GM12878 (cell line): ENCODE data around the gene NXPH2.

Source experiments
- BMI1 ChIP-seq: fragments of 450-650 bp; IDR thresholded peaks from 2 replicates; pipeline ENCODE4 v1.6.1; 2016; ENCODE audit warnings: mild to moderate bottlenecking, moderate library complexity, borderline replicate concordance
- GATAD2B ChIP-seq: fragments of 450-650 bp; conservative IDR thresholded peaks from 2 replicates; pipeline ENCODE4 v1.6.1; 2017; ENCODE audit warnings: low read depth, mild to moderate bottlenecking, moderate library complexity
- IKZF1 ChIP-seq: fragments of 450-650 bp; conservative IDR thresholded peaks from 2 replicates; pipeline ENCODE4 v1.6.1; 2017; ENCODE audit warnings: antibody characterized with exemption, mild to moderate bottlenecking
- NR2C1 ChIP-seq: fragments of 450-650 bp; IDR thresholded peaks from 2 replicates; pipeline ENCODE4 v1.6.1; 2017; ENCODE audit warnings: antibody characterized with exemption, mild to moderate bottlenecking, moderate library complexity
- NR2F1 ChIP-seq: fragments of 450-650 bp; conservative IDR thresholded peaks from 2 replicates; pipeline ENCODE4 v1.6.1; 2017; ENCODE audit warnings: mild to moderate bottlenecking
- POLR2AphosphoS5 ChIP-seq: IDR thresholded peaks from 2 replicates; pipeline ENCODE4 v1.6.1; 2011; ENCODE audit warnings: mild to moderate bottlenecking, low read length, inconsistent platforms
- RCOR1 ChIP-seq: conservative IDR thresholded peaks from 2 replicates; pipeline ENCODE4 v1.6.1; 2012; ENCODE audit warnings: low read depth, low read length, improper control_type of control experiment
- SMAD1 ChIP-seq: fragments of 450-650 bp; IDR thresholded peaks from 2 replicates; pipeline ENCODE4 v1.6.1; 2018; ENCODE audit warnings: mild to moderate bottlenecking, low read depth; ENCODE audit not compliant: partially characterized antibody
- TF ChIP-seq, protein P1 (sequence below), 3 experiments: IDR thresholded peaks in 2 of 3; conservative IDR thresholded peaks in 1 of 3; 2 replicates each; pipeline ENCODE4 v1.5.1; 2011; ENCODE audit warnings: low read depth in 3 of 3, low read length in 3 of 3, mild to moderate bottlenecking in 3 of 3, control low read depth in 2 of 3, moderate library complexity in 2 of 3, inconsistent platforms in 1 of 3, mixed read lengths in 1 of 3; ENCODE audit not compliant: control insufficient read depth in 2 of 3, insufficient read depth in 1 of 3; ENCODE audit errors: extremely low read depth in 1 of 3
- TF ChIP-seq, protein P2 (sequence below): IDR thresholded peaks from 2 replicates; pipeline ENCODE4 v1.6.1; 2011; ENCODE audit warnings: borderline replicate concordance, low read depth, mild to moderate bottlenecking, moderate library complexity, low read length; ENCODE audit not compliant: insufficient read depth, poor library complexity, severe bottlenecking
- TF ChIP-seq, protein P3 (sequence below): IDR thresholded peaks from 2 replicates; pipeline ENCODE4 v1.6.1; 2012; ENCODE audit warnings: mild to moderate bottlenecking, low read depth, low read length
- TF ChIP-seq, protein P4 (sequence below): IDR thresholded peaks from 2 replicates; pipeline ENCODE4 v1.6.1; 2011; ENCODE audit warnings: low read depth, low read length, improper control_type of control experiment, borderline replicate concordance

DNA sequence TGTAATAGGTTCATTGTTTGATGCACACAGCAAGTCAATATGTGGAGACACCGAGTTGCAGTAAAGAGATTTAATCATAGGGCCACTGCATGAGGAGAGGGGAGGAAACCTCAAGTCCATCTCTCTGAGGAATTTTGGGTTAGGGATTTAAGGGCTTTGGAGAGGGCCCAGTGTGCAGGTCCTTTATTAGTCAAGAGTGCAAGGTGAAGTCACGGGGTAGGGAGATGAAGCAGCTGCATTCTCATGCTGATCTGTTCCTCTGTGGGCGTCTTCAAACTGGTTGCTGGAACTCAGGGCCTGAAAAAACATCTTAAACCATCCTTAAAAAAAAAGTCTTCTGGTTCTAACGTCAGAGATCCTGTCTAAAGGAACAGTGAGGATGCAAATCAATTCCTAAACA is 131.6 kb downstream of the NXPH2 start:
- TF ChIP-seq, protein P1, sequence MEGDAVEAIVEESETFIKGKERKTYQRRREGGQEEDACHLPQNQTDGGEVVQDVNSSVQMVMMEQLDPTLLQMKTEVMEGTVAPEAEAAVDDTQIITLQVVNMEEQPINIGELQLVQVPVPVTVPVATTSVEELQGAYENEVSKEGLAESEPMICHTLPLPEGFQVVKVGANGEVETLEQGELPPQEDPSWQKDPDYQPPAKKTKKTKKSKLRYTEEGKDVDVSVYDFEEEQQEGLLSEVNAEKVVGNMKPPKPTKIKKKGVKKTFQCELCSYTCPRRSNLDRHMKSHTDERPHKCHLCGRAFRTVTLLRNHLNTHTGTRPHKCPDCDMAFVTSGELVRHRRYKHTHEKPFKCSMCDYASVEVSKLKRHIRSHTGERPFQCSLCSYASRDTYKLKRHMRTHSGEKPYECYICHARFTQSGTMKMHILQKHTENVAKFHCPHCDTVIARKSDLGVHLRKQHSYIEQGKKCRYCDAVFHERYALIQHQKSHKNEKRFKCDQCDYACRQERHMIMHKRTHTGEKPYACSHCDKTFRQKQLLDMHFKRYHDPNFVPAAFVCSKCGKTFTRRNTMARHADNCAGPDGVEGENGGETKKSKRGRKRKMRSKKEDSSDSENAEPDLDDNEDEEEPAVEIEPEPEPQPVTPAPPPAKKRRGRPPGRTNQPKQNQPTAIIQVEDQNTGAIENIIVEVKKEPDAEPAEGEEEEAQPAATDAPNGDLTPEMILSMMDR (IDR thresholded peaks at IDR 0.05 in 2 of 3, conservative IDR thresholded peaks at IDR 0.05 in 1 of 3; ENCODE audit: control insufficient read depth in 2 of 3, extremely low read depth in 1 of 3, insufficient read depth in 1 of 3, low read depth in 3 of 3, low read length in 3 of 3) = no peak
- TF ChIP-seq POLR2AphosphoS5 (no peak), RCOR1 (no peak), IKZF1 (no peak), SMAD1 (no peak), NR2F1 (no peak), NR2C1 (no peak), GATAD2B (no peak), BMI1 (no peak)
- TF ChIP-seq, protein P2, sequence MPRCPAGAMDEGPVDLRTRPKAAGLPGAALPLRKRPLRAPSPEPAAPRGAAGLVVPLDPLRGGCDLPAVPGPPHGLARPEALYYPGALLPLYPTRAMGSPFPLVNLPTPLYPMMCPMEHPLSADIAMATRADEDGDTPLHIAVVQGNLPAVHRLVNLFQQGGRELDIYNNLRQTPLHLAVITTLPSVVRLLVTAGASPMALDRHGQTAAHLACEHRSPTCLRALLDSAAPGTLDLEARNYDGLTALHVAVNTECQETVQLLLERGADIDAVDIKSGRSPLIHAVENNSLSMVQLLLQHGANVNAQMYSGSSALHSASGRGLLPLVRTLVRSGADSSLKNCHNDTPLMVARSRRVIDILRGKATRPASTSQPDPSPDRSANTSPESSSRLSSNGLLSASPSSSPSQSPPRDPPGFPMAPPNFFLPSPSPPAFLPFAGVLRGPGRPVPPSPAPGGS = no peak
- TF ChIP-seq, protein P3, sequence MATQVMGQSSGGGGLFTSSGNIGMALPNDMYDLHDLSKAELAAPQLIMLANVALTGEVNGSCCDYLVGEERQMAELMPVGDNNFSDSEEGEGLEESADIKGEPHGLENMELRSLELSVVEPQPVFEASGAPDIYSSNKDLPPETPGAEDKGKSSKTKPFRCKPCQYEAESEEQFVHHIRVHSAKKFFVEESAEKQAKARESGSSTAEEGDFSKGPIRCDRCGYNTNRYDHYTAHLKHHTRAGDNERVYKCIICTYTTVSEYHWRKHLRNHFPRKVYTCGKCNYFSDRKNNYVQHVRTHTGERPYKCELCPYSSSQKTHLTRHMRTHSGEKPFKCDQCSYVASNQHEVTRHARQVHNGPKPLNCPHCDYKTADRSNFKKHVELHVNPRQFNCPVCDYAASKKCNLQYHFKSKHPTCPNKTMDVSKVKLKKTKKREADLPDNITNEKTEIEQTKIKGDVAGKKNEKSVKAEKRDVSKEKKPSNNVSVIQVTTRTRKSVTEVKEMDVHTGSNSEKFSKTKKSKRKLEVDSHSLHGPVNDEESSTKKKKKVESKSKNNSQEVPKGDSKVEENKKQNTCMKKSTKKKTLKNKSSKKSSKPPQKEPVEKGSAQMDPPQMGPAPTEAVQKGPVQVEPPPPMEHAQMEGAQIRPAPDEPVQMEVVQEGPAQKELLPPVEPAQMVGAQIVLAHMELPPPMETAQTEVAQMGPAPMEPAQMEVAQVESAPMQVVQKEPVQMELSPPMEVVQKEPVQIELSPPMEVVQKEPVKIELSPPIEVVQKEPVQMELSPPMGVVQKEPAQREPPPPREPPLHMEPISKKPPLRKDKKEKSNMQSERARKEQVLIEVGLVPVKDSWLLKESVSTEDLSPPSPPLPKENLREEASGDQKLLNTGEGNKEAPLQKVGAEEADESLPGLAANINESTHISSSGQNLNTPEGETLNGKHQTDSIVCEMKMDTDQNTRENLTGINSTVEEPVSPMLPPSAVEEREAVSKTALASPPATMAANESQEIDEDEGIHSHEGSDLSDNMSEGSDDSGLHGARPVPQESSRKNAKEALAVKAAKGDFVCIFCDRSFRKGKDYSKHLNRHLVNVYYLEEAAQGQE = no peak
- TF ChIP-seq, protein P4, sequence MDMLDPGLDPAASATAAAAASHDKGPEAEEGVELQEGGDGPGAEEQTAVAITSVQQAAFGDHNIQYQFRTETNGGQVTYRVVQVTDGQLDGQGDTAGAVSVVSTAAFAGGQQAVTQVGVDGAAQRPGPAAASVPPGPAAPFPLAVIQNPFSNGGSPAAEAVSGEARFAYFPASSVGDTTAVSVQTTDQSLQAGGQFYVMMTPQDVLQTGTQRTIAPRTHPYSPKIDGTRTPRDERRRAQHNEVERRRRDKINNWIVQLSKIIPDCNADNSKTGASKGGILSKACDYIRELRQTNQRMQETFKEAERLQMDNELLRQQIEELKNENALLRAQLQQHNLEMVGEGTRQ = no peak
